Epithelial cell of proximal tubule (primary cell): ENCODE results near the gene CRNKL1. TPM values are rescaled to one million over a fixed set of nuclear protein-coding genes. Genes with fewer than 3 reads are reported as not detected.

ENCODE experiments used
- DNase-seq: peaks from one replicate; pipeline ENCODE4 v3.0.0-alpha.2; 2011; ENCODE audit warnings: low read depth
- H3K4me3 ChIP-seq: 2 replicates; pipeline ENCODE4 v1.5.1; 2011; ENCODE audit warnings: low read depth, mild to moderate bottlenecking, low read length
- total RNA-seq: library from RNA; depleted of rRNA; stranded (reverse); fragments of >200 nt; gene quantifications from 2 replicates; pipeline ENCODE4 v1.2.3, GENCODE V29; 2015
- TF ChIP-seq, protein P1 (sequence below): conservative IDR thresholded peaks from 2 replicates; pipeline ENCODE4 v1.5.1; 2012; ENCODE audit warnings: low read depth, mild to moderate bottlenecking, low read length

Gene CRNKL1
- total RNA-seq, 1 donor from 2014 or later = 18.7 TPM

- TF ChIP-seq, protein P1, sequence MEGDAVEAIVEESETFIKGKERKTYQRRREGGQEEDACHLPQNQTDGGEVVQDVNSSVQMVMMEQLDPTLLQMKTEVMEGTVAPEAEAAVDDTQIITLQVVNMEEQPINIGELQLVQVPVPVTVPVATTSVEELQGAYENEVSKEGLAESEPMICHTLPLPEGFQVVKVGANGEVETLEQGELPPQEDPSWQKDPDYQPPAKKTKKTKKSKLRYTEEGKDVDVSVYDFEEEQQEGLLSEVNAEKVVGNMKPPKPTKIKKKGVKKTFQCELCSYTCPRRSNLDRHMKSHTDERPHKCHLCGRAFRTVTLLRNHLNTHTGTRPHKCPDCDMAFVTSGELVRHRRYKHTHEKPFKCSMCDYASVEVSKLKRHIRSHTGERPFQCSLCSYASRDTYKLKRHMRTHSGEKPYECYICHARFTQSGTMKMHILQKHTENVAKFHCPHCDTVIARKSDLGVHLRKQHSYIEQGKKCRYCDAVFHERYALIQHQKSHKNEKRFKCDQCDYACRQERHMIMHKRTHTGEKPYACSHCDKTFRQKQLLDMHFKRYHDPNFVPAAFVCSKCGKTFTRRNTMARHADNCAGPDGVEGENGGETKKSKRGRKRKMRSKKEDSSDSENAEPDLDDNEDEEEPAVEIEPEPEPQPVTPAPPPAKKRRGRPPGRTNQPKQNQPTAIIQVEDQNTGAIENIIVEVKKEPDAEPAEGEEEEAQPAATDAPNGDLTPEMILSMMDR = no peak
- H3K4me3 ChIP-seq = peak overlapping the region; percentile 12
- no peak for DNase-seq
Measured at GRCh38 chr20:19992996-19993908, 59.0 kb downstream of the CRNKL1 start.

GRCh38 chr20:19991854-19992253, 60.4 kb downstream of the CRNKL1 start:
- DNase-seq = no peak
- H3K4me3 ChIP-seq = no peak overlapping the region
- TF ChIP-seq, protein P1 = no peak

DNA sequence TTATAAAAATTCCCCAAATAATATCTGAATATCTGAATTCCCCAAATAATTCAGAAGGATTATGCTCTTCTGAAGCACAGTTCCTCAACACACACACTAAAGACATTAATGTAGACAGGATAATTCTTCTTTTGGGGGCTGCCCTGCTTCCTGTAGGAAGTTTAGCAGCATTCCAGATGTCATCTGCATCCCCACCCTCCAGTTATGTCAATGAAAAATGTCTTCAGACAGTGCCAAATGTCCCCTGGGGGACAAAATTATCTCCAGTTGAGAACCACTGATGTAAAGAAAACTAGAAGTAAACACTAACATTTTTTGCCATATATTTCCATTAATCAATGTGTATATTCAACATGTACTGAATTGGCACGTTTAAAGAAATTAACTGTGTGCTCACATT, 61.0 kb downstream of the CRNKL1 start:
- no peak overlapping the region for H3K4me3 ChIP-seq
- no peak for DNase-seq
- TF ChIP-seq, protein P1 = no peak

GRCh38 chr20:19990850-19991249, 61.4 kb downstream of the CRNKL1 start:
- no peak overlapping the region for H3K4me3 ChIP-seq
- no peak for DNase-seq
- TF ChIP-seq, protein P1 = no peak

DNA sequence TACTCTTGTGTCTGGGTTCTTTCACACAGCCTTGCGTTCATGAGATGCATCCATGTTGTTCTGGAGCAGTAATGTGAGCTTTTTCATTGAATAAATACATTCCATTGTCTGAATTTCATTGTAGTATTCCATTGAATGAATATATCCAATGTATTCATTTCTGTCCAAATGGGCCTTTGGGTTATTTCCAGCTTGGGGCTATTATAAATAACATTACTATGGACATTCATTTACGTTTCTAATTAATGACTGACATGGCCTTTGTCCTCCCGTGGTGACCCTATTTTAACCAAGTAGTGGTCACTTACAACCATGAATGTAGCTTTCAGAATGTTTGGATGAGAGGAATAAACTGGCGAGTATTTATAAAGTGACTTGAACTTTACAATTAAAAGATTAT, 65.2 kb downstream of the CRNKL1 start:
- H3K4me3 ChIP-seq = no peak overlapping the region
- no peak for DNase-seq
- TF ChIP-seq, protein P1 = no peak

GRCh38 chr20:19986419-19986818, 65.8 kb downstream of the CRNKL1 start:
- no peak overlapping the region for H3K4me3 ChIP-seq
- TF ChIP-seq, protein P1 = no peak
- DNase-seq = no peak

Other genes with a start within 250 kb of the CRNKL1 start
- 41.8 and 59.1 TPM in 2 replicates for gene NAA20, start 35.1 kb downstream of the CRNKL1 start, total RNA-seq
- not detected in 2 replicates for gene CFAP61, start 66 bp upstream of the CRNKL1 start, total RNA-seq